GM20000 (cell line): Measurements from ENCODE around the gene COL11A2.

ENCODE experiments used
- DNase-seq: peaks from one replicate; pipeline ENCODE4 v3.0.0; 2012; ENCODE audit warnings: low spot score
- CTCF ChIP-seq: IDR thresholded peaks from 2 replicates; pipeline ENCODE4 v1.5.1; 2012; ENCODE audit warnings: mild to moderate bottlenecking, control low read depth; ENCODE audit errors: extremely low read depth, missing control alignments

The COL11A2 gene

GRCh38 chr6:33181141-33181540 is 11.1 kb downstream of the COL11A2 start:
- no peak for DNase-seq
- no peak for TF ChIP-seq CTCF

GRCh38 chr6:33178755-33179475 is 13.4 kb downstream of the COL11A2 start:
- DNase-seq, result no peak
- TF ChIP-seq CTCF, result no peak

GRCh38 chr6:33177552-33178446 is 14.5 kb downstream of the COL11A2 start:
- TF ChIP-seq CTCF, result no peak
- DNase-seq, result no peak

- TF ChIP-seq CTCF, result no peak
- no peak for DNase-seq
These were observed 15.4 kb downstream of the COL11A2 start for GRCh38 chr6:33176906-33177305.

GRCh38 chr6:33175436-33176069 is 16.7 kb downstream of the COL11A2 start:
- no peak for DNase-seq
- TF ChIP-seq CTCF, result no peak

GRCh38 chr6:33174784-33175183 is 17.5 kb downstream of the COL11A2 start:
- DNase-seq, result no peak
- TF ChIP-seq CTCF, result no peak

- no peak for DNase-seq
- TF ChIP-seq CTCF, result no peak
These were observed 18.6 kb downstream of the COL11A2 start for GRCh38 chr6:33173535-33174180.
